Adrenal gland (tissue), 12 donors: ENCODE data around the gene FOXRED2. TPM values are rescaled to one million over a fixed set of nuclear protein-coding genes. Genes with fewer than 3 reads are reported as not detected.
A peak's percentile ranks its signal among the peaks of the same experiment; 100 is the strongest.

ENCODE experiments used
- DNase-seq, 7 donors: peaks; one replicate each; pipeline ENCODE4 v3.0.0-alpha.2; 2019 to 2020
- H3K27ac ChIP-seq, 5 donors: fragments of 200-600 bp; sonication (generic) in 4 of 5; 1 replicate in 3 of 5; 2 replicates in 2 of 5; pipeline versions ENCODE4 v1.5.1 to v1.8.0; 2016 to 2020; ENCODE audit warnings: mild to moderate bottlenecking in 1 of 5
- H3K27me3 ChIP-seq: fragments of 200-600 bp; 2 replicates; pipeline ENCODE4 v1.8.0; 2021
- H3K36me3 ChIP-seq, 2 donors: fragments of 200-600 bp; replicated peaks in 1 of 2; 1 replicate in 1 of 2; 2 replicates in 1 of 2; pipeline versions ENCODE4 v1.5.1 to v1.8.0; 2018 to 2022
- H3K4me1 ChIP-seq, 2 donors: fragments of 200-600 bp; replicated peaks in 1 of 2; 1 replicate in 1 of 2; 2 replicates in 1 of 2; pipeline versions ENCODE4 v1.5.1 to v1.8.0; 2018 to 2021
- H3K4me3 ChIP-seq, 4 donors: fragments of 200-600 bp; sonication (generic) in 3 of 4; one replicate each; pipeline ENCODE4 v1.5.1; 2016 to 2018
- H3K9me3 ChIP-seq, 3 donors: fragments of 200-600 bp; sonication (generic) in 1 of 3; replicated peaks in 1 of 3; 1 replicate in 2 of 3; 2 replicates in 1 of 3; pipeline versions ENCODE4 v1.5.1 to v1.8.0; 2016 to 2021
- POLR2A ChIP-seq, 2 donors: fragments of 450-650 bp; IDR thresholded peaks; one replicate each; pipeline ENCODE4 v1.6.1; 2017; ENCODE audit warnings: antibody characterized with exemption in 2 of 2, mild to moderate bottlenecking in 2 of 2, moderate library complexity in 1 of 2
- WGBS, 4 donors: extraction: QIAGEN DNeasy Blood & Tissue Kit in 2 of 4; methylation state at CpG; one replicate each; pipeline versions ENCODE4 v1.1.5 to v1.1.7; 2013 to 2017; 5-methylcytosine and 5-hydroxymethylcytosine counted together
- intact Hi-C, 2 donors: fragments of 100-400 bp; cut with DNase I; formaldehyde crosslinking; loops; one replicate each; pipeline versions ENCODE4 v1.14.1 to v1.15.0; 2022 to 2023
- polyA plus RNA-seq, 3 donors: library from polyadenylated mRNA; stranded (reverse); fragments of 200-250 nt in 2 of 3; fragments of 350-450 nt in 1 of 3; fragmentation: Illumina TruSeq in 1 of 3; extraction: RNeasy Lipid Tissue Mini Kit (QIAGEN cat#74804) in 1 of 3; gene quantifications; one replicate each; pipeline ENCODE4 v1.2.3, GENCODE V29; 2013 to 2014
- total RNA-seq, 9 donors: library from RNA; depleted of rRNA in 4 of 9; stranded (reverse); fragments of >200 nt in 4 of 9; fragments of 120-200 nt in 1 of 9; fragmentation: NEBNext Ultra II Directional in 1 of 9; extraction: Animal tissue kit (Norgen Biotek cat#: 25700) in 1 of 9; gene quantifications; one replicate each; pipeline versions ENCODE4 v1.1.0 to v1.2.4, GENCODE V29; 2013 to 2023
- TF ChIP-seq, protein P1 (sequence below), 6 experiments: fragments of 450-650 bp in 4 of 6; fragments of 200-600 bp in 2 of 6; sonication (generic) in 1 of 6; IDR thresholded peaks; 1 replicate in 5 of 6; 2 replicates in 1 of 6; pipeline versions ENCODE4 v1.5.1 to v1.8.0; 2016 to 2021; ENCODE audit warnings: antibody characterized with exemption in 6 of 6, mild to moderate bottlenecking in 2 of 6, moderate library complexity in 1 of 6
- donor health status: healthy with polysubstance abuse.
- donor health status: Bipolar disorder and iron deficiency.
- donor health status: DM: yes; HTN: yes; CAD: no.
- donor health status: DM: no; HTN: no; CAD: no.
- donor health status: DM: no; HTN: no; CAD: no.
- donor health status: DM: yes; HTN: yes; CAD: no.

FOXRED2 gene
- total and polyA plus RNA-seq, 12 donors = 5.5 to 37.6 (median 22.9) TPM

DNA sequence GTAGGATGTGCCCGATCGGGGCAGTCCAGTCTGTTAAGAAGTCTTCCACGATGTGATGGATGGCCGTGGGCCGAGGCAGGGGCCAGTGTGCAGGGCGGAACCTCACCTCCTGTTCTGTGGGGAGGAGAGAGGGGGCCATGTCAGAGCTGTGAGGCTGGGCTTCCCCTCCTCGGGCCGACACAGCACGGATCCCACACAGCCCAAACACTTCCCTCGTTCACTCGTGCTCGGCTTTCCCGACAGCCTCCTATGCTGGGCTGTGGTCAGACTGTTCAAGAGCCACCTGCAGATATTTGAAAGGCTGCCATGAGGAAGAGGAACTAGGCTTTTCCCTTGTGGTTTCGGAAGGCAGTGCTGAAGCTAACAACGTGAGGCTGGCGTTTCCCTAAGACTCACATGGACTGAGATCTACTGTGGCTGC, 13.1 kb downstream of the FOXRED2 start:
- WGBS, 4 donors = 72 to 83% (median 77%) methylated on average over 16 of the region's 16 CpGs
- H3K9me3 ChIP-seq = no peaks in the 10 kb centered on the region
- peak overlapping the region in 1 of 5 donors; percentile 65 for H3K27ac ChIP-seq
- intact Hi-C loops = no loop called here
- H3K4me3 ChIP-seq = no peak overlapping the region
- TF ChIP-seq, protein P1, sequence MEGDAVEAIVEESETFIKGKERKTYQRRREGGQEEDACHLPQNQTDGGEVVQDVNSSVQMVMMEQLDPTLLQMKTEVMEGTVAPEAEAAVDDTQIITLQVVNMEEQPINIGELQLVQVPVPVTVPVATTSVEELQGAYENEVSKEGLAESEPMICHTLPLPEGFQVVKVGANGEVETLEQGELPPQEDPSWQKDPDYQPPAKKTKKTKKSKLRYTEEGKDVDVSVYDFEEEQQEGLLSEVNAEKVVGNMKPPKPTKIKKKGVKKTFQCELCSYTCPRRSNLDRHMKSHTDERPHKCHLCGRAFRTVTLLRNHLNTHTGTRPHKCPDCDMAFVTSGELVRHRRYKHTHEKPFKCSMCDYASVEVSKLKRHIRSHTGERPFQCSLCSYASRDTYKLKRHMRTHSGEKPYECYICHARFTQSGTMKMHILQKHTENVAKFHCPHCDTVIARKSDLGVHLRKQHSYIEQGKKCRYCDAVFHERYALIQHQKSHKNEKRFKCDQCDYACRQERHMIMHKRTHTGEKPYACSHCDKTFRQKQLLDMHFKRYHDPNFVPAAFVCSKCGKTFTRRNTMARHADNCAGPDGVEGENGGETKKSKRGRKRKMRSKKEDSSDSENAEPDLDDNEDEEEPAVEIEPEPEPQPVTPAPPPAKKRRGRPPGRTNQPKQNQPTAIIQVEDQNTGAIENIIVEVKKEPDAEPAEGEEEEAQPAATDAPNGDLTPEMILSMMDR (IDR thresholded peaks at IDR 0.05) = no peak
- no peak for TF ChIP-seq POLR2A (IDR thresholded peaks at IDR 0.05)
- DNase-seq = peak in 4 of 7 donors; percentile 29 to 54 (median 50)
- no peaks in the 10 kb centered on the region for H3K4me1 ChIP-seq
- H3K27me3 ChIP-seq = no peaks in the 10 kb centered on the region
- H3K36me3 ChIP-seq = peaks cover 0 to 33% of the 10 kb centered on the region in 2 donors

DNA sequence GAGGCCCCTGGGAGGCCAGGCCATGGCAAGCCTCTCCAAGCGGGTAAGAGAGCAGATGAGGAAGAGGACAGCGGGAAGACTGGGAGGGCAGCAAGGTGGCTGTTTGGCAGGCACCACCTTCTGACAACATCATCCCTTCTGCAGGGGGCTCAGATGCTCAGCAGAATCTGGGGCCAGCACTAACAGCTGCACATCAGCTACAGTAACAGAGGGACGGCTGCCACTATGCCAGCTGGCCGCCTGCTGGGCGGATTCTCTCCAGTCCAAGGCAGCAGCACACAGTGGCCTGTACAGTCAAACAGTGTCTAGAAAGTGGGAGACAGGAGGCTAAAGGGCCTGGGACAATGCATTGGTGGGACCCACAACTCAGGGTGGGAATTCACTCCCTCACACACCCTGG, 14.7 kb downstream of the FOXRED2 start:
- Histone ChIP-seq H3K36me3 (peaks cover 0 to 24% of the 10 kb centered on the region in 2 donors), H3K27ac (no peak overlapping the region), H3K9me3 (no peaks in the 10 kb centered on the region), H3K4me1 (no peaks in the 10 kb centered on the region), H3K4me3 (no peak overlapping the region), H3K27me3 (no peaks in the 10 kb centered on the region)
- WGBS, 4 donors = 89 to 100% (median 96%) methylated on average over 2 to 5 of the region's 5 CpGs
- no peak for DNase-seq
- intact Hi-C loops = no loop called here
- no peak for TF ChIP-seq POLR2A (IDR thresholded peaks at IDR 0.05)
- TF ChIP-seq, protein P1 (IDR thresholded peaks at IDR 0.05) = no peak

DNA sequence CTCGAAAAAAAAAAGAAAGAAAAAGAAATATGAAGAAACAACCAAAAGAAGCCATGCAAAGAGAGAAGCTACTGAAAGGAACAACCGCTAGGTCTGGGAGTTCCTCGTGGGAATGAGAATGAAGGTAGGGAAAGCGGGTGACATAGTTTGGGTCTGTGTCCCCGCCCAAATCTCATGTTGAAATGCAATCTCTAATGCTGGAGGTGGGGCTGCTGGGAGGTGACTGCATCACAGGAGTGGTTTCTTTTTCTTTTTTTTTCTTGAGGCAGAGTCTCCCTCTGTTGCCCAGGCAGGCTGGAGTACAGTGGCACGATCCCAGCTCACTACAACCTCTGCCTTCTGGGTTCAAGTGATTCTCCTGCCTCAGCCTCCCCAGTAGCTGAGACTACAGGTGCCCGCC, 15.7 kb downstream of the FOXRED2 start:
- WGBS, 4 donors = 91 to 97% (median 96%) methylated on average over 7 of the region's 7 CpGs

DNA sequence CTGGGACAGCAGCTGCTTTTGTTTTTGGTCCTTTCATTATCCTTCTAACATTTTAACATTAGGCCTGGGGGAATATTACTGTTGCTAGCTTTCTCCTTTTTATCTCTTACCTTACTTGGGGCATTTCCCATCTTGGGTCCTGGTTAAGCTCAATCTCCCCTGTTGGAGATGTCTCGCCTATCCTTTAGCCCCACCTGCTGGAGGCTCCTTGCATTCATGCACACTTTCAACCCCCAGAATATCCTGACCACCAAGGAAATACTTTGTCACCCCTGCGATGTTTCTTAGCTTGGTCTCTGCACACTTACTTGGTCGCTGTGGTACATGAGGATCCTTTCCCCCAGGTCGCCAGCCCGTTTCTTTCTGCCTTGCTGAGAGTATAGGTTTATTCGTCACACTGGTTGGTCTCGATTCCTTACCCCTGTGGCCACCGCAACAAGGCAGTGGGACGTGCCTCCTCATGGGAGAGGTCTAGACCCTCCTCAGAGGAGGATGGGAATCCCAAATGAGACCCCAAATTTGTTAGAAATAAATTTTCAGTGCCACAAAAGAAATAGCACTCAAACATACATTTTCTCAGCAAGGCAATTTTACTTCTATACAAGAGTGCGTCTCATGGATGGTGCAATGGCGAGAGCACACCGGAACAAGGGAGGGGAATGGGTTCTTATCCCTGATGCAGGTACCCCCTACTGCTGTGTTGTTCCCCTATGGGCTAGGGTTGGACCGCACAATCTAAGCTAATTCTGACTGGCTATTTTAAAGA, 20.0 kb downstream of the FOXRED2 start:
- H3K27ac ChIP-seq = no peak overlapping the region
- WGBS, 4 donors = 84 to 87% (median 85%) methylated on average over 13 of the region's 13 CpGs

More for the DNA sequence above, 15.7 kb downstream of the FOXRED2 start:
- H3K27ac ChIP-seq = no peak overlapping the region
- TF ChIP-seq, protein P1 (IDR thresholded peaks at IDR 0.05) = no peak
- TF ChIP-seq POLR2A (IDR thresholded peaks at IDR 0.05) = no peak
- no peaks in the 10 kb centered on the region for H3K9me3 ChIP-seq
- peaks cover 0 to 18% of the 10 kb centered on the region in 2 donors for H3K36me3 ChIP-seq
- no peak overlapping the region for H3K4me3 ChIP-seq
- no peaks in the 10 kb centered on the region for H3K27me3 ChIP-seq
- DNase-seq = no peak
- no peaks in the 10 kb centered on the region for H3K4me1 ChIP-seq
- intact Hi-C loops = no loop called here

More for the DNA sequence above, 20.0 kb downstream of the FOXRED2 start:
- H3K9me3 ChIP-seq = no peaks in the 10 kb centered on the region
- peak; percentile 61 to 77 (median 70) for DNase-seq
- H3K27me3 ChIP-seq = no peaks in the 10 kb centered on the region
- peaks cover 0 to 9% of the 10 kb centered on the region in 2 donors for H3K36me3 ChIP-seq
- intact Hi-C loops = loop anchor here in 1 of 2 donors (10.0 kb wide), 1 partner anchor 292 kb away; no protein-coding TSS in a partner anchor
- H3K4me1 ChIP-seq = peaks cover 5 to 7% of the 10 kb centered on the region in 2 donors
- no peak overlapping the region for H3K4me3 ChIP-seq
- TF ChIP-seq, protein P1 (IDR thresholded peaks at IDR 0.05) = peak; percentile 50 to 75 (median 72)
- TF ChIP-seq POLR2A (IDR thresholded peaks at IDR 0.05) = no peak
